ENCODE data around the gene PLEKHA5. TPM values are rescaled to one million over a fixed set of nuclear protein-coding genes. Genes with fewer than 3 reads are reported as not detected.

PLEKHA5 gene
- 21.8 and 25.7 TPM in 2 replicates for total RNA-seq

GRCh38 chr12:19129486-19130223 lies at the start of gene PLEKHA5:
Gene PLEKHA5 (plus strand): TSS chr12:19129733. CDS start chr12:19129800, 67 bp downstream.

Small RNA genes within 50 kb of the gene (small RNA-seq; reads per million reads assigned to genes)
- not detected for gene AC091805.2
- not detected for gene RN7SL67P
